NCI-H526 treated with DMSO at 0.1 percent for 48 hours (cell line): ENCODE measurements around the gene GAREM1.
A peak's percentile ranks its signal among the peaks of the same experiment; 100 is the strongest.

Experiments
- DNase-seq: peaks from one replicate; lab custom pipeline; 2025; lab: John Stamatoyannopoulos, UW

GAREM1 gene

GRCh38 chr18:32459361-32460101, 11.2 kb downstream of the GAREM1 start:
- DNase-seq = no peak

- DNase-seq = no peak
These were observed 15.3 kb downstream of the GAREM1 start for GRCh38 chr18:32455361-32455760.

- no peak for DNase-seq
These were observed 16.1 kb downstream of the GAREM1 start for GRCh38 chr18:32454593-32454992.

DNA sequence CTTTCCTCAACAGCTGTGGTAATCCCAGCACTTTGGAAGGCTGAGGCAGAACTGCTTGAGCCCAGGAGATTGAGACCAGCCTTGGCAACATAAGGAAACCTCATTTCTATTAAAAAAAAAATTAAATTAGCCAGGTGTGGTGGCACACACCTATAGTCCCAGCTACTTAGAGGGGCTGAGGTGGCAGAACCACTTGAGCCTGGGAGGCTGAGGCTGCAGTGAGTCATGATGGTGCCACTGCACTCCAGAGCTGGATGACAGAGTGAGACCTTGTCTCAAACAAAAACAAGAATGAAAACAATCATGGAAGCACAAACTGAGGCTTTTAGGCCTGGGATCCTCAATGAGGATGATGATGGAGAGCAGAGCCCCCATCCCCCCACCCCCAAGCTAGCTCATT, 19.8 kb downstream of the GAREM1 start:
- no peak for DNase-seq

- DNase-seq = no peak
These were observed 20.5 kb downstream of the GAREM1 start for GRCh38 chr18:32450026-32450691.

- DNase-seq = peak; percentile 34
These were observed 23.9 kb downstream of the GAREM1 start for GRCh38 chr18:32446780-32447179.

GRCh38 chr18:32445846-32446245, 24.8 kb downstream of the GAREM1 start:
- DNase-seq = no peak

GRCh38 chr18:32443706-32444215, 26.9 kb downstream of the GAREM1 start:
- DNase-seq = no peak

- no peak for DNase-seq
These were observed 27.5 kb downstream of the GAREM1 start for GRCh38 chr18:32443033-32443705.

- no peak for DNase-seq
These were observed 28.1 kb downstream of the GAREM1 start for GRCh38 chr18:32442575-32442974.

- no peak for DNase-seq
These were observed 29.1 kb downstream of the GAREM1 start for GRCh38 chr18:32441533-32441932.

GRCh38 chr18:32440518-32440917, 30.2 kb downstream of the GAREM1 start:
- DNase-seq = no peak

GRCh38 chr18:32439802-32440201, 30.9 kb downstream of the GAREM1 start:
- no peak for DNase-seq

- DNase-seq = no peak
These were observed 31.4 kb downstream of the GAREM1 start for GRCh38 chr18:32439241-32439640.

DNA sequence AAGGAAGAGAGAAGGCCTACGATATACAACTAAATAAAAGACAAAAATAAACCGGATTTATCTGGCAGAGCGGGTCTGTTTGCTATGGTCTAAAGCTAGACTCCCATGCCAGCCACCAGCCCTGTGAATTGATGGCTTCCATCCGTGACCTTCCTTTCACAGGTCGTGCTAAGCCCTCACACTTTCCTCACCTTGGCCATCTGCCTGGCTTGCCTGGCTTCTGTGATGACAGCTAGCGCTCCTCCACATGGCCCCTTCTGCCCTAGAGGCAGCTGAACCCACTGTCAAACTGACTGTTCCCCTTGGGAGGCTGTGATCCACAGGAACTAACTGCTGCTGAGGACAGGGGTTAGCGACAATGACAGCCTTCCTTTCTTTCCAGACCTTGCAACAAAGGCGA, 32.5 kb downstream of the GAREM1 start:
- DNase-seq = no peak

- no peak for DNase-seq
These were observed 33.4 kb downstream of the GAREM1 start for GRCh38 chr18:32437100-32437834.

DNA sequence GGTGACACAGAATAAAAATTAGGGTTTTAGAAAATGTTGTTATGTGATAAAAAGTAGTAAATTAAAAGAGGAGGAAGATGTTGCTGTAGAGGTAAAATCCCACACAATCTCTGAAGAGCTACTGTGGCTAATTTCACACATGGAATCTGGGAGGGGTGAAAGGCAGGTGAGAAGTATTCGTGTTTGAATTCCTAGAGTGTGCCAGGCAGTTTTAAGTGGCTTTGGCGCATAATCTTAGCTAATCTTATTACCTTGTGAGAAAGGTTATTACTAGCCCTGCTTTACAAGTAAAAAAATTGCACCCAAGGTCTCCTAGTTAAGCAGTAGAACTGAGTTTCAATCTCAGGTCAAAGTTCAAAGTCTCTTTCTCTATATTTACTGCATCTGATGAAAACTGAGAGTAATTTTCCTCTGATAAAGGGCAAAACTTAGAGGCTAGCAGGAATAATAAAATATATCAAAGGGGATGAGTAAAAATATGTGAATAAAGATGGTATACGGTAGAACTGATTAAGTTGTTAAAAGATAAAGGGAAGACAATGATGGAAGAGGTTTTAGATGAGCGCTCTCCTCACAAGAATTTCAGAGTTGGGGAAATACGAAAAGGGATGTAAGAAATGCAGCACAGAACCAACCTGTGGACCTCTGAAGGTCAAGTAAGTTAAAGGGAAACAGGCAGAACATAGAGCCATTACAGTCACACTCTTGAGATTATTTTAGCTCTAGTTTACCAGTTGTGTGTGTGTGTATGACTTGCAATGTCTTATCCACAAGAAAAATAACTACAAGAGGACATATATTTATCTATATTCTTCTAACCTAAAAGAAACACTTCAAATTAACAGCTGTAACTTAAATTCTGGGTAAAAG, 34.8 kb downstream of the GAREM1 start:
- DNase-seq = no peak

GRCh38 chr18:32431753-32432152, 38.9 kb downstream of the GAREM1 start:
- DNase-seq = no peak

DNA sequence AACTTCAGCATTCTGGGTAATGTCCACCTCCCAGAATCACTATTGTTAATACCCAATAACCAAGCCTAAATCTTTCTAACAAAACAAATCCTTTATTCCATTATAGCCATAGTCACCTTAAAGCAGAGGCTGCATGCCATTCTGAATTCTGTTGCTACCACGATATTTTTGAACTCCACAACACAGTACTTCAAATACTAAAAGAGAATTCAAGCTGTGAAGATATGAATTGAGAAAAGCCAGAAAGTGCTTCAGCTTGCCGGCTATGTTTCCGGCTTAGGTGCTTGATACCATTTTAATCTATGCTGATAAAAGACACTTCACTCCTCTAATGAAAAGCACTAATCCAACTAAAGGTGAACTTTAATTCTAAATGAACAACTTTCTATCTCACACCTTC, 41.3 kb downstream of the GAREM1 start:
- no peak for DNase-seq

DNA sequence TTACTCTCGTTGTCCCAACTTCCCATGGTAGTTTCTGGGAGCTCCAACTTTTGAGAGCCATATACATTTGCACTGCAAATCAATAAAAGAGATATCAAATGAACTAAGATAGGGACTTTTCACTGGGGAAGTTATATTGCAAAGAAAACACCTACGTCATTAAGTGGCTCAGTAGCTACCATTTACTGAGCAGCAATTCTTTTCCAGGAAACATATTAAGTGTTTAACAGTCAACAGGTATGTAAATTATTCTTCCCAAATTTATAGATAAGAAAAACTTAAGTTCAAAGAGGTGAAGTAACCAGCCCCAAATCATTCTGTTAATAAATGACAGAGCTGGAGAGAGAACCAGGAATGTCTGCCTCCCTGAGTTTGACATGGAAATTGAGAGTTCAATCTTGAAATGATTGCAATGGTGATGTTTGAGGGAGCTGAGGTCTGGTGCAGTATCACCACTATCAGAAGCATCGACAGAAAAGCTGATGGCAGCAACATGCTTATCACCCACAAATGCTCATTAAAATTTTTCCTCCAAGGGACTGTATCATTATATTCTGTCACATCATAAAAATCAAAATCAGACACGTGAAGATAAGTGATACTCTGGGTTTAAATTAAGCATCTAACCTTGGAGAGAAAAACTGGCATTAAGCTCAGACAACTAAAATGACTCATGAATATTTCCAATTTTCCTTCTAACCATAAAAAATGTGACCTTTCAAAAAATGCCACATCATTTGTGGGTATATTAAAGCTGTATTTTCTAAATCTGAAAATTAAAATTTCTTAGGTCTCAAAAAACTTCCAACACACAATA, 43.4 kb downstream of the GAREM1 start:
- DNase-seq = no peak
